Activated naive CD4-positive, alpha-beta T cell treated with anti-CD3 and anti-CD28 coated beads, Interleukin-2, amount 10 ng/mL, durations not matched to agents 5 hours and 36 hours (primary cell): Measurements from ENCODE around the gene CAPS. TPM values are rescaled to one million over a fixed set of nuclear protein-coding genes. Genes with fewer than 3 reads are reported as not detected.

Experiments
- total RNA-seq, 2 experiments: library from RNA; stranded (reverse); gene quantifications; one replicate each; pipeline ENCODE4 v1.2.3, GENCODE V29; 2021

CAPS gene
- 10 to 100 TPM; 22.1 to 24.3 TPM for total RNA-seq

GRCh38 chr19:5913739-5914357 lies at the start of gene CAPS:
CAPS (plus strand) TSS chr19:5914254; CDS start chr19:5914407, 153 bp downstream.

GRCh38 chr19:5903624-5904351 lies 10.3 kb upstream of the CAPS start, which contains the start of gene NDUFA11:
NDUFA11 (minus strand) TSS chr19:5903790; CDS start chr19:5903708, 82 bp downstream.

GRCh38 chr19:5904352-5905113 lies 9.5 kb upstream of the CAPS start, which contains the start of gene VMAC:
VMAC (plus strand) TSS chr19:5904872; CDS start chr19:5904891, 19 bp downstream.

Other genes starting within 250 kb of the CAPS start
- 10 to 100 TPM; 48.0 to 49.3 TPM for gene MICOS13, start 233.7 kb upstream of the CAPS start, total RNA-seq
- gene HSD11B1L, start 233.2 kb upstream of the CAPS start, total RNA-seq = 1 to 10 TPM; 2.5 to 2.7 TPM
- 1,000 to 10,000 TPM; 1,238 to 1,320 TPM for gene RPL36, start 224.0 kb upstream of the CAPS start, total RNA-seq
- 10 to 100 TPM; 72.7 to 78.6 TPM for gene LONP1, start 194.1 kb upstream of the CAPS start, total RNA-seq
- gene CATSPERD, start 193.6 kb upstream of the CAPS start, total RNA-seq = not detected
- 1 to 10 TPM; 3.5 to 4.9 TPM for gene PRR22, start 129.5 kb upstream of the CAPS start, total RNA-seq
- 10 to 100 TPM; 49.0 to 62.3 TPM for gene DUS3L, start 123.1 kb upstream of the CAPS start, total RNA-seq
- under 1 TPM in 1 of 2 experiments, not detected in 1; 0.29 TPM for gene NRTN, start 109.2 kb upstream of the CAPS start, total RNA-seq
- under 1 TPM; 0.18 to 0.22 TPM for gene FUT6, start 74.6 kb upstream of the CAPS start, total RNA-seq
- gene FUT3, start 62.8 kb upstream of the CAPS start, total RNA-seq = not detected
- under 1 TPM in 1 of 2 experiments, not detected in 1; 0.19 TPM for gene FUT5, start 43.7 kb upstream of the CAPS start, total RNA-seq
- gene NDUFA11, start 10.5 kb upstream of the CAPS start, total RNA-seq = 100 to 1,000 TPM; 212 to 226 TPM
- gene VMAC, start 9.4 kb upstream of the CAPS start, total RNA-seq = 10 to 100 TPM; 12.9 to 13.8 TPM
- gene RANBP3, start 63.9 kb downstream of the CAPS start, total RNA-seq = 10 to 100 TPM; 78.3 to 79.2 TPM
- 10 to 100 TPM in 1 of 2 experiments, 1 to 10 TPM in 1; 10.0 to 12.8 TPM for gene RFX2, start 196.2 kb downstream of the CAPS start, total RNA-seq
- gene ACSBG2, start 221.4 kb downstream of the CAPS start, total RNA-seq = not detected